ENCODE measurements around the gene EPN3.
A peak's percentile ranks its signal among the peaks of the same experiment; 100 is the strongest.

The EPN3 gene

DNA sequence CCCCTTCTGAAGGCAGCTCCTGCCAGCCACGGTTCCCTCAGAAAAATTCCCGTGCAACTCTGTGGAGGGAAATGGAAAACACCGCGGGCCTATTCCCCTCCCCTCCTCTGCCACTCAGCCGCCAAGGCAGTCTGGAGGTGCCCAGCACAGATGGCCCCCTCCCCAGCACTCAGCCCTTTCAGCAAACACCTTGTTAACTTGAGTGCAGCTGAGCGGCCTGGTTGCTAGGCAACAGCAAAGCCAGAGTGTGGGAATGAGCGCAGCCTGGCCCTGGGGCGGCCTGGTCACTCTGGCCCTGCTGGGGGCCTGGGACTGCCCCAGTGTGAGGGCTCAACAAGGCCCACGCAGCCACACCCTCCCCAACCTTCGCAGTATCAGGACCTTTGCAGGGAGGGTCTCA, 60.8 kb downstream of the EPN3 start:
- Histone ChIP-seq H2BK15ac (ENCODE audit: low read depth, poor library complexity, severe bottlenecking) (no peak overlapping the region), H3K9ac (ENCODE audit: low read length) (no peak overlapping the region), H3K9me3 (ENCODE audit: control insufficient read depth, low read length) (no peaks in the 10 kb centered on the region), H3K27me3 (ENCODE audit: control insufficient read depth in 1 of 2, insufficient read depth in 1 of 2, low read length in 2 of 2) (peaks cover 0 to 20% of the 10 kb centered on the region in 2 experiments), H2BK5ac (ENCODE audit: low read depth, low read length, poor library complexity, severe bottlenecking) (no peak overlapping the region), H3K14ac (ENCODE audit: low read length in 2 of 2) (no peak overlapping the region), H3K4ac (ENCODE audit: low read depth in 1 of 2, low read length in 2 of 2) (no peak overlapping the region), H4K8ac (ENCODE audit: low read length) (no peak overlapping the region), H3K4me1 (ENCODE audit: control insufficient read depth, insufficient read depth, low read depth, low read length) (peaks cover 17% of the 10 kb centered on the region), H3K79me1 (replicated peaks; ENCODE audit: low read length, poor library complexity, severe bottlenecking) (no peaks in the 10 kb centered on the region), H3K4me3 (ENCODE audit: insufficient read depth in 1 of 2, low read depth in 1 of 2, low read length in 2 of 2) (no peak overlapping the region), H3K27ac (ENCODE audit: low read length, poor library complexity, severe bottlenecking) (no peak overlapping the region), H2BK12ac (ENCODE audit: low read length in 2 of 2) (no peak overlapping the region), H4K91ac (ENCODE audit: low read length) (no peak overlapping the region), H2BK120ac (ENCODE audit: low read depth, low read length) (no peak overlapping the region), H3K18ac (ENCODE audit: low read depth in 1 of 2, low read length in 2 of 2) (no peak overlapping the region), H2AK5ac (ENCODE audit: low read length, severe bottlenecking) (no peak overlapping the region), H2AFZ (ENCODE audit: low read depth, low read length) (no peak overlapping the region), H3K23ac (ENCODE audit: low read length in 2 of 2) (no peak overlapping the region), H3K4me2 (ENCODE audit: low read length, poor library complexity, severe bottlenecking) (no peak overlapping the region), H3K36me3 (ENCODE audit: control insufficient read depth in 1 of 2, insufficient read depth in 2 of 2, low read depth in 1 of 2, low read length in 2 of 2) (no peaks in the 10 kb centered on the region)
- DNase-seq, result peak; percentile 13
- 42% methylated on average over 9 of the region's 10 CpGs for WGBS

Data from mesenchymal stem cell (in vitro differentiated cells and primary cell).